Stimulated activated CD4-positive, alpha-beta T cell treated with anti-CD3 and anti-CD28 coated beads, Interleukin-2, amount 100 ng/mL, for 4 hours (primary cell): Measurements from ENCODE around the gene SLC6A18.
"Not testable (repeated sequence)": the region's sequence is repeated elsewhere in the genome, so short reads cannot be mapped to it uniquely, and the experiment has no call there.

Experiments
- DNase-seq: peaks from one replicate; pipeline ENCODE4 v3.0.0-alpha.2; 2020; ENCODE audit warnings: low read depth

Gene SLC6A18

GRCh38 chr5:1290956-1291355, 65.8 kb downstream of the SLC6A18 start:
- not testable (repeated sequence) for DNase-seq

DNA sequence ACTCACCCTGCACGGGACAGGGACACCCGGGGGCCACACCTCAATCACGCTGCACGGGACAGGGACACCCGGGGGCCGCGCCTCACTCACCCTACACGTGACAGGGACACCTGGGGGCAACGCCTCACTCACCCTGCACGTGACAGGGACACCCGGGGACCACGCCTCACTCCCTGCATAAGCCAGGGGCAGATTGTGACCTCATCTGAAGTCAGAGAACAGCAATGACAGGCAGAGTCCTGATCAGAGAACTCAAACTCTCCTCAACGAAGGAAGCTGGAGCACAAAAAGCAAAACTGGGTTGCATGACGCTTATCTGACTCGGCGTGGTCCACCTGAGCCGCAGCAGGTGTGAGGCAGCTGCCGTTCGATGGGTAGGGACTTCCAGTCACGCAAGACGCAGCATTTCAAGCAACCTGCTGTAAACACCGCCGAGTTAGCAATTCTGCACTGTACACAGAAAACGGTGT, 66.5 kb downstream of the SLC6A18 start:
- no peak for DNase-seq

DNA sequence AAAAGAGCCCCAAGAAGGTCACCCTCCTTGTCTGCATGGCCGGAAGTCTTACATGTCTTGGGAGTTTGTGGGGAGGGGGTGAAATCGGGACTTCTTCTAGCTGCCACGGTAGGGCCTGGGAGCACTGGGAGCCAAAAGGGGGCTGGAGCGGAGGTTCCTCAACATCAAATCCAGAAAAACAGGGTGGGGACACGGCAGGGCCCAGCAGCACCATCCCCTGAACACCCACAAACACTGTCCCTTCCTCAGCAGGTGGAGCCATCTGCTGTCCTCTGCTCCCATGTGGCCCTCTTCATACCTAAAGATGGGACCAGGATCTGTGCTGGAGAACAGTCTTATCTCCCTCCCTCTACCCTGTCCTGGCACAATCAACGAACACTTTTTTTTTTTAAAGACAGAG, 67.0 kb downstream of the SLC6A18 start:
- DNase-seq, result no peak

DNA sequence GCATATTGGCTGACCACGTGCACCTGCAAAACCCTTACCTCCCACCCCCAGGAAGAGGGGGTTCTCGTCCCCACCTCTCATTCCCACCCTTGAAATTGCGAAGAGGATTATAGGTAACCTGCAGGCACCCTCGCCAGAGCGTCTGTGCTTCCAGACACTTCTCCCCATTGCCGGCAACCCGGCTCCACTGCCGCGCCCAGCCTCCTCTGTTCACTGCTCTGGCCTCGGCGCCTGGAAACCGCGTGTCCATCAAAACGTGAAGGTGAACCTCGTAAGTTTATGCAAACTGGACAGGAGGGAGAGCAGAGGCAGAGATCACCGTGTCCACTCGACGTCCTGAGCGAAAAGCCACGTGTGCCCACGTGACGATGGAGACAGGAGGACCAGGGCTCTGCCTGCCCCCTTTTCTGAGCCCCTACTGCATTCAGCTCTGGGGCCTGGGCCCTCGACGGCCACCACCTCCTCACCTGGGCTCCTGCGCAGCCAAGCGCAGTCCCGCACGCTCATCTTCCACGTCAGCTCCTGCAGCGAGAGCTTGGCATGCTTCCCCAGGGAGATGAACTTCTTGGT, 67.8 kb downstream of the SLC6A18 start:
- no peak for DNase-seq

DNA sequence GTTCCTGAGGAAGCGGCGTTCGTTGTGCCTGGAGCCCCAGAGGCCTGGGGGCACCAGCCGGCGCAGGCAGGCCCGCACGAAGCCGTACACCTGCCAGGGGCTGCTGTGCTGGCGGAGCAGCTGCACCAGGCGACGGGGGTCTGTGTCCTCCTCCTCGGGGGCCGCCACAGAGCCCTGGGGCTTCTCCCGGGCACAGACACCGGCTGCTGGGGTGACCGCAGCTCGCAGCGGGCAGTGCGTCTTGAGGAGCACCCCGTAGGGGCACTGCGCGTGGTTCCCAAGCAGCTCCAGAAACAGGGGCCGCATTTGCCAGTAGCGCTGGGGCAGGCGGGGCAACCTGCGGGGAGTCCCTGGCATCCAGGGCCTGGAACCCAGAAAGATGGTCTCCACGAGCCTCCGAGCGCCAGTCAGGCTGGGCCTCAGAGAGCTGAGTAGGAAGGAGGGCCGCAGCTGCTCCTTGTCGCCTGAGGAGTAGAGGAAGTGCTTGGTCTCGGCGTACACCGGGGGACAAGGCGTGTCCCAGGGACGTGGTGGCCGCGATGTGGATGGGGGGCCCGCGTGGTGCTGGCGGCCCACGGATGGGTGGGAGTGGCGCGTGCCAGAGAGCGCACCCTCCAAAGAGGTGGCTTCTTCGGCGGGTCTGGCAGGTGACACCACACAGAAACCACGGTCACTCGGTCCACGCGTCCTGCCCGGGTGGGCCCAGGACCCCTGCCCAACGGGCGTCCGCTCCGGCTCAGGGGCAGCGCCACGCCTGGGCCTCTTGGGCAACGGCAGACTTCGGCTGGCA, 68.4 kb downstream of the SLC6A18 start:
- DNase-seq, result no peak

GRCh38 chr5:1294206-1294834, 69.1 kb downstream of the SLC6A18 start:
- no peak for DNase-seq

GRCh38 chr5:1294835-1295649, 69.9 kb downstream of the SLC6A18 start, which contains the start of gene TERT:
TSS of gene TERT (minus strand) at chr5:1295068. CDS start at chr5:1294989, 79 bp downstream.
- peak; percentile 86 for DNase-seq

DNA sequence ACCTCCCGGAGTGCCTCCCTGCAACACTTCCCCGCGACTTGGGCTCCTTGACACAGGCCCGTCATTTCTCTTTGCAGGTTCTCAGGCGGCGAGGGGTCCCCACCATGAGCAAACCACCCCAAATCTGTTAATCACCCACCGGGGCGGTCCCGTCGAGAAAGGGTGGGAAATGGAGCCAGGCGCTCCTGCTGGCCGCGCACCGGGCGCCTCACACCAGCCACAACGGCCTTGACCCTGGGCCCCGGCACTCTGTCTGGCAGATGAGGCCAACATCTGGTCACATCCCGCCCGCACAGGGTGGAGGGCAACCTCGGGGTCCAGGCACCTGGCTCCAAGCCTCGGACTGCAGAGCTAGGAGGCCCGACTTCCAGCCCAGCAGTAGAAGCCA, 70.5 kb downstream of the SLC6A18 start:
- no peak for DNase-seq
